Measurements from ENCODE around the gene FOXN1.
"Not testable (repeated sequence)": the region's sequence is repeated elsewhere in the genome, so short reads cannot be mapped to it uniquely, and the experiment has no call there.

Gene FOXN1

DNA sequence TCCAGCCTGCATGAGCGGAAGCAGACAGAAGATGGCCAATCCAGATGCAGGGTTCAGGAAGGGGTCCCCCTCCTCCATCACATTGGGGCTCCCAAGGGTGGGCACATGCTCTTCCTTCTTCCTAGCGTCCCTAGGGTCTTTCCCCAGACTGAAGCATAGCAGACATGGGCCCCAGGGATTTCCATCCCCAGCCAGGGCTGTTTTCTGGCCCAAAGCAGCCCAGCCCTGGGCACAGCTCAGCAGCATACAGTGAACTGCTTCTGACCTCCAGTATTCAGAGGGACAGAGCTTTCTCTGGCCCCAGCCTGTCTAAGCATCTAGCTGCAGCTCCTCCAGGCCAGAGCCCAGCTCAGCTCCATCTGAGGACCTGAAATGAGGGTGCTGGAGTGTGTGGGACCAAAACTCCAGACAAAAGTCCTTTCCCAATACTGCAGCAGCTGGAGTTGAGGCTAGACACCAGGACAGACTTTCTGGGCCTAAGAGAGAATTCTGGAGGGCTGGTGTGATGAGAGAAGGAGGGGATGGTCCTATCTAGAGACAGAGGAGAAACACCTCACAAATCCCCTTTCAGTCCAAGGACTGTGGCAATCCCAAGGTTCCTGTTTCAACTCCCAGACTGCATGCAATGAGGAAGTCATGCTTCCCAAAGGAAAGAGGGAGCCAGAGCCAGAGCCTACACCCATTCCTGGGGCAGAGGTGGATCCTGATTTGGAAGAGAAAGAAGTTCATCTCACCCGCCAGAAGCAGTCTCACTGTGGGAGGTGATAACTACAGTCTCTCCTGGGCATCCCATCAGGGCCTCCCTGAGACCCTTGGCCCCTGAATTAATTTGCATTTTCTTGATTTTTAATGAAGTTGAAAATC is 4.5 kb upstream of the FOXN1 start:
- no peak for DNase-seq

DNA sequence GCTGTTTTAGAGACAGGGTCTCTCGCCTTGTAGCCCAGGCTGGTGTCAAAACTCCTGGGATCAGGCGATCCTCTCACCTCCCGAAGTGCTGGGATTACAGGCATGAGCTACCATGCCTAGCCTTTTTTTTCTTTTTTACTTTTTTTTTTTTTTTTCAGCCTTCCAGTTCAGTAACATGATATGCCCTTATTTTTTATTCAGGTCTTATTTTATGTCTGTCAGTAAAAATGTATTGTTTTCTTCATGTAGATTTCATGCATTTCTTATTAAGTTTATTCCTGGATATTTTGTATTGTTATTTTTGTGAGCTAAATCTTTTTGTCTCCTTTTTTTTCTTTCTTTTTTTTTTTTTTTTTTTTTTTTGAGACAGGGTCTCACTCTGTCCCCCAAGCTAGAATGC is 2.7 kb upstream of the FOXN1 start:
- DNase-seq = no peak

DNA sequence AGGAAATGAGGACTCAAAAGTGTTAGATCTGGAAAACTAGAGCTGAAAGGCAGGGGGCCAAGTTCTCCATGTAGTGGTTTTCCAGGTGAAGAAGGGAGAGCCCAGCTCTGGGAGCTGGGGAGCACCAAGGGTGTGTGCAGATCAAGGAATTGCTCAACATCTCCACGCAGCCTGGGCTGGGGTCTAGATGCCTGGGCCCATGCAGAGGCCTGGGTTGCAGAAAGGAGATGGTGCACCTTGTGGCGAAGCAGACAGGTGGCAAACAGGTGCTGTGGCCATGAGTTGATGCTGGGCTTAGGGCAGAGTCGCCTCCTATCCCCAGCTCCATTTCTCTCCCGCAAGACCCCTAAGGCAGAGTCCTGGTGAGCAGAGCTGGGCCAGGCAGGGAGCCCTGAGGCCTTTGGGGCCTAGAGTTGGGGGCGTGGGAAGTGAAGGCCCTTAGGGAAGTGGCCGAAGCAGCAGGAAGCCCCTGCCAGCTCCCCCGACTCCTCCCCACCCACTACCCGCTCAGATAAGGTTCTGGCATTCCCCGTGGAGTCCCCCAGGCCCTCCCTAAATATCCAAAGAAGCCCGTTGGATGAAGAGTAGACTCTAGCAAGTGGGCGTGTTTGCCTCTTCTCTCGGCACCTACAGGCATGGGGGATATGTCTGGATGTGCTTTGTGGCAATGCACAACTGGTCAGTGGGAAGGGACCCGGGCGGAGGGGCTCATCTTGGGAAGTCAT is 777 bp downstream of the FOXN1 start:
- DNase-seq = no peak

DNA sequence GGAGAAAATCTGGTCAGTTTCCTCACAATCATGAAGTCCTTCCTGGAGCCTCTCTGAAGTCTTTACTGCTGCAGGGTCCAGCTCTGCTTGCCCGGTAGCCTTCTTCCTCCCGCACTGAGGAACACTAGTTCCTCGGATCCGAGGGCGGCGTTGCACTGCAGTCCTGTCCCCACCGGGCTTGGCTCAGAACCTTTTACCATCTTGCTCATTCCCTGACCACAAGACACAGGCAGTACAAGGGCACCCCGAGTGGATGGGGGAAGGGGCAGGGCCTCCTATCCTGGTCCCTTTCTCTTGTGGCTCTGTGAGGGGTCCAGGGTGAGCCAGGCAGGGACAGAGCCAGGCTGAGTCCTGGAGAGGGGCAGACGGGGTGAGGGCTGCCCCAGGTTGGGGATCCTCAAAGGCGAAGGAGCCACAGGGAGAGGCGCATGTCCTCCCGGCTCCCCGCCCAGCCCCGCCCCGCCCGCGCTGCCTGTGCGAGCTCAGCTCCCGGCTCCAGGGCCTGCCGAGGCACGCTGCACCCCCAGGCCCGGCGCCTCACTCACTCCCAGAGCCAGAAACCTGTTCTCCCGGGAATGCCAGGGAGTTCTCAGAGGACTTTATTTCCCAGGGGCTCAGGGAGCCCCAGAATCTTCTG is 1.5 kb downstream of the FOXN1 start:
- no peak for DNase-seq

GRCh38 chr17:28508211-28508724 is 2.1 kb downstream of the FOXN1 start:
- DNase-seq = no peak

DNA sequence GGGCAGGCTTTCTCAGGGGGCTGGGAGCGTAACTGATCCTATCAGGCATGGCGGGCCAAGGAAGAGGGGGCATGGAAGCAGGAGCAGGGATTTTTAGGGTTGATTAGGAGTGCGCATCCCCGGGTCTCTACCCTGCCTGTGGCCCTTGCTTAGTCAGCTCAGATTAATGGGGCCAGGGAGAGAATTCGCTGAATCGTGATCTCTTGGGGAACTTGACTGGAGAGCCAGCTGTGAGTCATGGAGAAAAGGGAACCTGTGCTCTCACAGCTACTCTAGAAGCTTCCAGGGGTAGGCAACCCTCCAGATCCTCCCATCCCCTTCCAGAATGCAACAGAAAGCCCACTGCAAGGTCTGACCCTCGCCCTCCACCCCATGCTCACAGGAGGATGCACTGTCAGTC is 3.6 kb downstream of the FOXN1 start:
- DNase-seq = peak in 1 of 2 donors; percentile 38

GRCh38 chr17:28511858-28512461 is 5.8 kb downstream of the FOXN1 start:
- DNase-seq = no peak

GRCh38 chr17:28513476-28513875 is 7.3 kb downstream of the FOXN1 start:
- no peak for DNase-seq

DNA sequence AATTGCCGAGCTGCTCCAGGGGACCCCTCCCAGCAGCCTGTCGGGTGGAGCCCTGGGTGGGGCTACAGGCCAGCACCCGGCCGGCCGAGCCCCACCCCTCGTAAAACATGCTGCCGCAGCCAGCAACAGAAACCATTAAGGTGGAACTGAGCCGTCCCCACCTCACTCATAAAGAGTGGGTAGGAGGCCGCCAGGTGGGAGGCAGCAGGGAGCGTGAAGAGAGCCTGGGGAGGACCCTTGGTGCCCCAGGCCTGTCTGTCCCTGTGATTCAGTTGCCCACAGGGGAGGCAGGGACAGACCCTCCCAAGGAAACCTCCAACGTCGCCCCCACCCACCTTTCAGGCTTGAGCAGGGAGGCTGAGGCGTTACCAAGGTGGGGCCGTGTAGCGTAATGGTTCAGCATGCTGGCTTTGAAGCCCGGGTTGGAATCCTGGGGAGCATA is 8.4 kb downstream of the FOXN1 start:
- DNase-seq = no peak

DNA sequence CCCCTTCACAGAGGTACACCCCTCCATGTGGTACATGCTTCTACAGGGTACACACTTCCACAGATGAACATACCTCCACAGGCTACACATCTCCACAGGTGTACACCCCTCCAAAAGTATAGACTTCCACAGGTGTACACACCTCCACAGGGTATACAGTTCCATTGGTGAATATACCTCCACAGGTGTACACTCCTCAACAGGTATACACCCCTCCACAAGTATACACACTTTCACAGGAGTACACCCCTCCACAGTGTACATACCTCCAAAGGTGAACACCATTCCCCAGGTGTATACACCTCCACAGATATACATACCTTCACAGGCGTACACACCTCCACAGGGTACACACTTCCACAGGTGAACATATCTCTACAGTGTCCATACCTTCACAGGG is 9.4 kb downstream of the FOXN1 start:
- no peak for DNase-seq

- no peak for DNase-seq
Measured at GRCh38 chr17:28518132-28518531, 12.0 kb downstream of the FOXN1 start.

- DNase-seq = no peak
Measured at GRCh38 chr17:28518578-28518977, 12.4 kb downstream of the FOXN1 start.

DNA sequence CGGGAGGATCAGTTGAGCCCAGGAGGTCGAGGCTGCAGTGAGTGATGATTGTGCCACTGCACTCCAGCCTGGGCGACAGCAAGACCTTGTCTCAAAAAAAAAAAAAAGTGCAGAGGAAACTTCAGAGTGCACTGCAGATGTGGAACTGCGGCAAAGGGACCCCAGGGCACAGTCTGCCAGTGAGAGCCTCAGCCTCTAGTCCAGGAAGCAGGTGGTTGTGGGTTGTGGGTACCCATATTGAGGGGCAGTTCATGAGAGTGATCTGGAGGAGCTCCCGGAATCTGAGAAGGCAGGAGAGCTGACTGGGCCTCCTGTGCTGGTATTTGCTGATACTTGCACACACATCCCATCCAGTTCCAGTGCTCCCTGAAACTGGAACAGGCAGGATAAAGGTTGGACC is 13.1 kb downstream of the FOXN1 start:
- no peak for DNase-seq

GRCh38 chr17:28520687-28521086 is 14.5 kb downstream of the FOXN1 start:
- no peak for DNase-seq

GRCh38 chr17:28521311-28522085 is 15.3 kb downstream of the FOXN1 start:
- DNase-seq = no peak

DNA sequence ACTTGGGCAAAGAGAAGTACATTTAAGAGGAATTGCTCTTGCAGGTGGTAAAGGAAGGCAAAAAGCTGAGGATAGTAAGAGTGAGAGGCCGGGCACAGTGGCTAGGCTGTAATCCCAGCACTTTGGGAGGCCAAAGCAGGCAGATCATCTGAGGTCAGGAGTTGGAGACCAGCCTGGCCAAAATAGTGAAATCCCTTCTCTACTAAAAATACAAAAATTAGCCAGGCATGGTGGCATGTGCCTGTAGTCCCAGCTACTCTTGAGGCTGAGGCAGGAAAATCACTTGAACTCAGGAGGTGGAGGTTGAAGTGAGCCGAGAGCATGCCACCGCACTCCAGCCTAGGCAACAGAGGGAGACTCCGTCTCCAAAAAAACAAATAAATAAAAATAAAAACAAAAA is 16.1 kb downstream of the FOXN1 start:
- not testable (repeated sequence) for DNase-seq

GRCh38 chr17:28523186-28523585 is 17.0 kb downstream of the FOXN1 start:
- no peak for DNase-seq

- no peak for DNase-seq
Measured at GRCh38 chr17:28523876-28524275, 17.7 kb downstream of the FOXN1 start.

DNA sequence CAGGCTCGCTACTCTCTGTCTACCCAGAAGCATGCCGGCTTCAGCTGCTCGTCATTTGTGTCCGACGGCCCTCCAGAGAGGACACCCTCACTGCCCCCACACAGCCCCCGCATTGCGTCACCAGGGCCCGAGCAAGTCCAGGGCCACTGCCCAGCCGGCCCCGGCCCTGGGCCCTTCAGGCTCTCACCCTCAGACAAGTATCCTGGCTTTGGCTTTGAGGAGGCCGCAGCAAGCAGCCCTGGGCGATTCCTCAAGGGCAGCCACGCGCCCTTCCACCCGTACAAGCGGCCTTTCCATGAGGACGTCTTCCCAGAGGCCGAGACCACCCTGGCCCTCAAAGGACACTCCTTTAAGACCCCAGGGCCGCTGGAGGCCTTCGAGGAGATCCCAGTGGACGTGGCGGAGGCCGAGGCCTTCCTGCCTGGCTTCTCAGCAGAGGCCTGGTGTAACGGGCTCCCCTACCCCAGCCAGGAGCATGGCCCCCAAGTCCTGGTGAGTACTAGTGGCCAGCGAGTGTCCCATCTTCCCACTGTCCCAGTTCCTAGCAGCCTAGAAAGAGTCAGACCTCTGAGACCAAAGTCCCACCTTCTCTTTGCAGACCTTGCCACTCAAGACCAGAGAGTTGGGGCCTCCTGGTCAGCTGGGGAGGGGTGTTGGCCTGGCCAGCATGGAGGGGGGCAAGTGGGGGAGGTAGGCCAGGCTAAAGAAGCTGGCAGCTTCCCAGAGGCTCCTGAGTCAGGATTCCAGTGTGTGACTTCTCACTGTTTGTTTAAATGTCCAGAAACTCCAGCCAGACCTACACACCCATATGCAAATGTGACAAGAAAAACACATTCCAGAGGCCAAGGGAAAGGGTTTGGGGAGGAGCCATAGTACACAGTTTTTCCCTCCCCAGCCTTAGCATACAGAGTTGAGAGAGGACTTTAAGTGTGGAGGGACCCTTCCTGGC is 18.6 kb downstream of the FOXN1 start:
- DNase-seq = no peak

DNA sequence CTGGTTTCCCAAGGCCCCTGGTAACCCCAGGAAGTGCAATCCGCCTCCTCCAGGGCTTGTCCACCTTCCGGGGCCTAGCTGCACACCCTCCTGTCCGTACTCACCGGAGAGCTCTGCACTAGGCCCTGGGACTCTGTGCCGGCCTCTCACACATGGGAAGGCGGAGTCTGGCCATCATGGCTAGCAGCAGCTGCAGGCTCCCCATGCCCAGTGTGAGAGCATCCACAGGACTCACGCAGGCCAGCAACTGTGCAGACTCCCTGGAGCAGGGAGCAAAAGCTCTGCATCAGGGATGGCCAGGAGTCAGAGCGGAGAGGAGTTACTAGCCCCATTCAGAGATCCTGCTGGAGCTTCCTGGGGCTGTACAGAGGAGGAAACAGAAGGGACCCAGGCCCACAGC is 20.2 kb downstream of the FOXN1 start:
- DNase-seq = no peak

DNA sequence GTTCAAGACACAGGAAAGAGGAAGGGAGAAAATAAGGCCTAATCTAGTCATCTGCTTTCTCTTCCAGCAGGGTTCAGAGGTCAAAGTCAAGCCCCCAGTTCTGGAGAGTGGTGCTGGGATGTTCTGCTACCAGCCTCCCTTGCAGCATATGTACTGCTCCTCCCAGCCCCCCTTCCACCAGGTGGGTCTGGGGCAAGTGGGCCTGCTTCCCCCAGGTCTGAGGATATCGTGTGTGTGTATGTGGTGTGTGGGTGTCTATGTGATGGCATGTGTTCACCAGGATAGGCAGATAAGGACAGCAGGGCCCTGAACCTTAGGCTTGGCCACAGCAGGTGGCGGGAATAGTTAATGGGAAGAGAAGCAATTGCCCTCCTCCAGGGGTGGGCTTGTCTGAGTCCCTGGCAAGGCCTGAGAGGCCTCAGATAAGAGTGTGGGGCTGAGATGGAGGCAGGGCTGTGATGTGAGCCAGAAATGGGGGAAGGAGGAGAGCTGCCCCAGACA is 21.1 kb downstream of the FOXN1 start:
- no peak for DNase-seq

Data from CD4-positive, alpha-beta T cell treated with Interleukin-1 beta for 1 hour (primary cell).